ENCODE measurements around the gene KMT5C.

DNA sequence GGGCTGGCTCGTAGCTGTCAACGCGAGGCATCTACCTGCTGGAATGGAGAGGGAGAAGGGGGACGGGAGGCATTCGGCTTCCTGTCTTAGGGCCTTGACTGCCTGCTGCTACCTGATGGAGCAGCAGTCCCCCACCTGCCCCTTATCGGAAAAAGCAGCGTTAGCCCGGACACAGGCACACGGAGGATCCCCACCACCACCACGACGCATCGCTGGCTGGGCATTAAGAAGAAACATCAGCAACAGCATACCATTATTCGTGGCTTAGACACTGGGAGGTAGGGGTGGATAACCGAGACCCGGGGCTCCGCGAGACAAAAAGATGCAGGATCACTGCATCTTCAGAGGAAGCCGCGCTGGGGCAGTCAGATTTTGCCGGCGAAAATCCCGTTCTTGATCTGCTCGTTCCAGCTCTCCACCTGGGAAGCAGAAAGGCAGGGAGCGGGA, 13.7 kb downstream of the KMT5C start:
- peak; percentile 73 for TF ChIP-seq EZH2 (IDR thresholded peaks at IDR 0.05; ENCODE audit: insufficient read depth, poor library complexity, severe bottlenecking)
- TF ChIP-seq EZH2phosphoT487 (IDR thresholded peaks at IDR 0.05; ENCODE audit: insufficient read depth, low read depth) = no peak

Measured in GM23248 (cell line).